Ovary (tissue), 3 donors: ENCODE data around the gene USP24.

ENCODE experiments used
- EP300 ChIP-seq: sonication (generic); formaldehyde crosslinking; IDR thresholded peaks from one replicate; pipeline ENCODE4 v1.6.1; 2017; ENCODE audit warnings: antibody characterized with exemption
- POLR2A ChIP-seq: fragments of 450-650 bp; IDR thresholded peaks from one replicate; pipeline ENCODE4 v1.6.1; 2017; ENCODE audit warnings: antibody characterized with exemption, mild to moderate bottlenecking, moderate library complexity
- TF ChIP-seq, protein P1 (sequence below), 3 donors: fragments of 450-650 bp in 2 of 3; fragments of 200-600 bp in 1 of 3; IDR thresholded peaks; one replicate each; pipeline versions ENCODE4 v1.5.1 to v1.8.0; 2016 to 2022; ENCODE audit warnings: antibody characterized with exemption in 3 of 3, mild to moderate bottlenecking in 1 of 3
- donor health status: DM: no; HTN: no; CAD: no.

GRCh38 chr1:55233145-55233777 lies 18.1 kb upstream of the USP24 start:
- TF ChIP-seq POLR2A (no peak), EP300 (no peak)
- TF ChIP-seq, protein P1, sequence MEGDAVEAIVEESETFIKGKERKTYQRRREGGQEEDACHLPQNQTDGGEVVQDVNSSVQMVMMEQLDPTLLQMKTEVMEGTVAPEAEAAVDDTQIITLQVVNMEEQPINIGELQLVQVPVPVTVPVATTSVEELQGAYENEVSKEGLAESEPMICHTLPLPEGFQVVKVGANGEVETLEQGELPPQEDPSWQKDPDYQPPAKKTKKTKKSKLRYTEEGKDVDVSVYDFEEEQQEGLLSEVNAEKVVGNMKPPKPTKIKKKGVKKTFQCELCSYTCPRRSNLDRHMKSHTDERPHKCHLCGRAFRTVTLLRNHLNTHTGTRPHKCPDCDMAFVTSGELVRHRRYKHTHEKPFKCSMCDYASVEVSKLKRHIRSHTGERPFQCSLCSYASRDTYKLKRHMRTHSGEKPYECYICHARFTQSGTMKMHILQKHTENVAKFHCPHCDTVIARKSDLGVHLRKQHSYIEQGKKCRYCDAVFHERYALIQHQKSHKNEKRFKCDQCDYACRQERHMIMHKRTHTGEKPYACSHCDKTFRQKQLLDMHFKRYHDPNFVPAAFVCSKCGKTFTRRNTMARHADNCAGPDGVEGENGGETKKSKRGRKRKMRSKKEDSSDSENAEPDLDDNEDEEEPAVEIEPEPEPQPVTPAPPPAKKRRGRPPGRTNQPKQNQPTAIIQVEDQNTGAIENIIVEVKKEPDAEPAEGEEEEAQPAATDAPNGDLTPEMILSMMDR (IDR thresholded peaks at IDR 0.05), result no peak
